Activated naive CD8-positive, alpha-beta T cell treated with anti-CD3 and anti-CD28 coated beads for 36 hours (primary cell): ENCODE results near the gene MACROD1. TPM values are rescaled to one million over a fixed set of nuclear protein-coding genes. Genes with fewer than 3 reads are reported as not detected.

Experiments
- DNase-seq: peaks from one replicate; pipeline ENCODE4 v3.0.0; 2021
- H3K27ac Mint-ChIP-seq: one replicate; pipeline ENCODE4 v1.8.0; 2022; ENCODE audit warnings: mild to moderate bottlenecking, moderate library complexity, mixed read lengths
- H3K27me3 Mint-ChIP-seq: one replicate; pipeline ENCODE4 v1.8.0; 2022; ENCODE audit warnings: mild to moderate bottlenecking, mixed read lengths
- H3K36me3 Mint-ChIP-seq: one replicate; pipeline ENCODE4 v1.8.0; 2021; ENCODE audit warnings: mild to moderate bottlenecking, mixed read lengths
- H3K4me1 Mint-ChIP-seq: one replicate; pipeline ENCODE4 v1.8.0; 2021; ENCODE audit warnings: mixed read lengths
- H3K4me3 Mint-ChIP-seq: one replicate; pipeline ENCODE4 v1.8.0; 2022; ENCODE audit warnings: mild to moderate bottlenecking, moderate library complexity, mixed read lengths
- H3K9me3 Mint-ChIP-seq: one replicate; pipeline ENCODE4 v1.8.0; 2022; ENCODE audit warnings: mixed read lengths
- total RNA-seq, 2 experiments: library from RNA; stranded (reverse); gene quantifications; one replicate each; pipeline ENCODE4 v1.2.3, GENCODE V29; 2021

The MACROD1 gene
- total RNA-seq, 2 experiments from 2014 or later = 27.6 to 29.6 TPM

DNA sequence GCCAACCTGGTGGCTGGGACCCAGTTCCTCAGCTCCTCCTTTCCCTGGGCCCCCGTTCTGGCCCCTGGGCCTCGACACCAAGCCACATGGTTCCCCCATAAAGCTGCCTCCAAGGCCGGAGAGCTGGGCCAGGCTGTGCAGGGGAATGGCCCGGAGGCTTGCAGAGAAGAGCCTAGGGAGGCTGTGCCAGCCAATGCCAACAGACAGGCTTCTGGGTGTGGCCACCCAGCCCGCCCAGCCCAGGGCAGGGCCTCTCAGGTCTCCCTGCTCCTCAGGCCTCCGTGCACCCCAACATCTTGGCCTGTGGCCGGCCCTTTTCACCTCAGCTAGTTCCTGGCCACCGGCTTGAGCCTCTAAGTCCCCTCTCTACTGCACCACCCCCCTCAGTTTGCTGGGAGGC is 147.6 kb downstream of the MACROD1 start:
- Mint-ChIP-seq H3K4me3 (no peak overlapping the region), H3K36me3 (no peaks in the 10 kb centered on the region)

DNA sequence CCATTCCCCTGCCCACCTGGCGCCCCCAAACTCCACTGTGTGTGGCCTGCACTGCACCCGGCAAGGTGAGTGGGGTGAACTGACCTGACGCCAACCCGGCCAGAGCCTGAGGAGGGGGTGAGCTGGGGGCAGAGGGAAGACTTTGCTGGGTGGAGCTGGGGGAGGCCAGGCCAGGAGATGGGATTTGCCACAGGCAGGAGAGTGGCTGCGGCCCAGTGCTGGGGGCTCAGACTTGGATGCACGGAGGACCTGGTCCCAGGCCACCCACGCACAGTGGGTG is 148.0 kb downstream of the MACROD1 start:
- no peak overlapping the region for H3K27ac Mint-ChIP-seq
- H3K36me3 Mint-ChIP-seq = no peaks in the 10 kb centered on the region
- no peaks in the 10 kb centered on the region for H3K9me3 Mint-ChIP-seq
- no peaks in the 10 kb centered on the region for H3K4me1 Mint-ChIP-seq
- DNase-seq = no peak
- H3K4me3 Mint-ChIP-seq = no peak overlapping the region
- no peaks in the 10 kb centered on the region for H3K27me3 Mint-ChIP-seq

More for the DNA sequence above, 147.6 kb downstream of the MACROD1 start:
- Mint-ChIP-seq H3K9me3 (no peaks in the 10 kb centered on the region), H3K27ac (no peak overlapping the region), H3K4me1 (no peaks in the 10 kb centered on the region), H3K27me3 (no peaks in the 10 kb centered on the region)
- no peak for DNase-seq

DNA sequence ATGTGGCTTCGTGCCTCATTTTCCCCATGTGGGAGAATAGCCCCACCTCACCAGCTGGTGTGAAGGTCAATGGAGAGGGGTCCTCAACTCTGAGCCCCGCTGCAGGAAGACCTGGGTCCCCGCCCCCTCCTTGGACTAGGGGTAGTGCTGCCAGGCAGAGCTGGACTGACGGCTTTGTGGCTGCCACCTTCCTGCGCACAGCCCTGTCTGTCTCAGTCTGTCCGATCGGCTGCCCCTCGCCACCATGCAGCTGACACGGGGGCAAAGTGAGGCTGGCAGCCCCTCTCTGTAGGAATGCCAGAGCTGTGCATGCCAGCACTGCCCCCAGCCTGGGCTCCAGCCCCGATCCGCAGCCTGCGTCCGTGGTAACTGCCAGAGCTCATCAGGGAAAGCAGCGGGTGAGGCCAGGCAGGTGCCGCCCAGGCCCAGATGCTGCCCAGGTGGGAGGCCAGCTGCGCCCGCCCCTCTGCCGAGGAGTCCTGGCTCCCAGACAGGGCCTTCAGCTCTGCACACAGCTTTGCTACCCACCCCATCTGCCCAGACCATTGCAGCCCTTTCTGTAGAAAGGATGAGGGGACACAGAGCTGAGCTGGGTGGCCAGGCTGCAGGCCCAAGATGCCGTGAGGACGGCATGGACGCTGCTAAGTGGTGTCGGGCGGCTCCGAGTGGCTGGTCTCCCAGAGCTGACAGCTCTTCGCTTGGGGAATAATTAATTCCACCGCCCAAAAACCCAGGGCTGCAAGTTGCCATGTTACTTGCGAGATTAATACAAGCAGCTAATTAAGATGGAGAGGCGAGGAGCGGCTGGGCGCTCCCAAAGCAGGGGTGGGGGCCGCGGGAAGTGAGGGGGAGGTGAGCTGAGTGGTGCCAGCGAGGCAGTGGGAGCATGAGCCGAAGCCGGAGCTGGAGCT is 149.7 kb downstream of the MACROD1 start:
- Mint-ChIP-seq H3K9me3 (peaks cover 1% of the 10 kb centered on the region), H3K4me3 (no peak overlapping the region), H3K4me1 (no peaks in the 10 kb centered on the region), H3K36me3 (peaks cover 2% of the 10 kb centered on the region), H3K27me3 (peaks cover 2% of the 10 kb centered on the region), H3K27ac (no peak overlapping the region)
- DNase-seq = no peak

DNA sequence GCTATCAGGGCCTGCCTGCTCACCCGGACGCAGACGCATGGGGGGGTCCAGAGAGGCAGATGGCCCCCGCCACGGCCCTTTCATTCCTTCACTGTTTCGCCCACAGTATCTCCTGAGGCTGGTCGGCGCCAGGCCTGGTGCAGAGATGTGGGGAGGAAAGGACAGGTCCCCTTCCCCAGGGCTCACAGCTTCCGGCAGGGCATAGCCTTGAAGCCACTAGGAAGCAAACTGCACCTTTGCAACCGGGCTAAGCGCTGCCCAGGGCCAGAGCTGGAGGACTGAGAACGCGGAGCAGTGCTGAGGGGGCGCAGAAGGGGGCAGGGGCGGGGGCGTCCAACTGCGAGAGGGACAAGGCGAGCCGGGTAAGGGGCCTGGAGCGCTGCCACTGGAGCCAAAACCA is 150.4 kb downstream of the MACROD1 start:
- no peak overlapping the region for H3K4me3 Mint-ChIP-seq
- no peak for DNase-seq

DNA sequence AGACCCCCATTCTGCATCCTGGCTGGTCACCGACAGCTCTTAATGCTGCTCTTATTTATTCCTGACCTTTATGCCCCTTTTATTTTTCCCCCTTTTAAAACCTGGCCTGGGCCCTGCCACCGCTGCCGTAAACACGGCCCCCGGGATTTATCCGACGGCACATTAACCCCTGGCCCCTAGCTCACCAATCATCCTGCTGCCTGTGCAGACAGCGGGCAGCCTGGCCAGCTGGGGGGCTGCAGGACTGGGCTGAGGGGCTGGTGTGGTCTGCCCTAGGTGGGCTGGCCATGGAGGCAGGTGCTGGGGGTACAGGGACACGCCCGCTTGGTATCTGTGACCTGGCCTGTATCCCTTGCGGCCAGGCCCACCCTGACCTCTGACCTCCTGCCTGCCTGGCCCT is 151.6 kb downstream of the MACROD1 start:
- H3K4me3 Mint-ChIP-seq = no peak overlapping the region
- no peak for DNase-seq
- peaks cover 19% of the 10 kb centered on the region for H3K27me3 Mint-ChIP-seq
- H3K4me1 Mint-ChIP-seq = no peaks in the 10 kb centered on the region
- H3K27ac Mint-ChIP-seq = no peak overlapping the region
- peaks cover 13% of the 10 kb centered on the region for H3K9me3 Mint-ChIP-seq
- peaks cover 15% of the 10 kb centered on the region for H3K36me3 Mint-ChIP-seq

More for the DNA sequence above, 150.4 kb downstream of the MACROD1 start:
- Mint-ChIP-seq H3K27me3 (peaks cover 8% of the 10 kb centered on the region), H3K9me3 (peaks cover 8% of the 10 kb centered on the region), H3K36me3 (peaks cover 9% of the 10 kb centered on the region), H3K4me1 (no peaks in the 10 kb centered on the region), H3K27ac (no peak overlapping the region)

DNA sequence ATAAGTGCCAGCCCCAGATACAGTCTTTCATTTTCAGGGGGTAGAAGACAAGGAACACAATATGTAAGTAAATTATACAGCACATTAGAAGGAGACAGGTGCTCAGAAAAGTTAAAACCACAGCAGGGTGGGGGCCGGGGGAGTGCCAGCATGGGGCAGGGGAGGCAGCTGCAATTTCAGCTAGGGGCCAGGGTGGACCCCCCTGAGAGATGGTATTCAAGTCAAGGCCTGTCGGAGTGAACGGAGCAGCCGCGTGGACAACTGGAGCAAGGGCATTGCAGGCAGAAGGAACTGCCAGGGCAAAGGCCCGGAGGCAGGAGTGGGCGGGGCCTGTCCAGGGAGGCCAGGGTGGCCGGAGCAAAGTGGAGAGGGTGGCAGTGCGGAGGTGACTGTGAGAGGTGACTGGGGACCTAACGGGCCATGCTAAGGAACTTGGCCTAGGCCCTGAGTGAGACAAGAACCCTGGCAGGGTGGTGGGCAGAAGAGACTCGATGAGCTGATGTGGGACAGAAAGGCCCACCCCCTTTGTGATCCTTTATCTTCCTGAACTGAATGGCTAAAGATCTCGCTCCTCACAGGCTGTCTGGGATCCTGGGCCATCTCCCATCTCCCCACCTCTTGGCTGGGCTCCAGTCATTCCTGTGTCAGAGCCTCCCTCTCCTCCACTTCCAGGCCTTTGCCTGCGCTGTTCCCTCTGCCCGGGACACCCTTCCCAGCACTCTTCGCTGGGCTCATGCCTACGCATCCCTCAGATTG is 152.6 kb downstream of the MACROD1 start:
- peaks cover 15% of the 10 kb centered on the region for H3K36me3 Mint-ChIP-seq
- H3K9me3 Mint-ChIP-seq = peaks cover 13% of the 10 kb centered on the region
- peaks cover 28% of the 10 kb centered on the region for H3K27me3 Mint-ChIP-seq
- H3K4me3 Mint-ChIP-seq = no peak overlapping the region
- DNase-seq = no peak
- no peaks in the 10 kb centered on the region for H3K4me1 Mint-ChIP-seq
- no peak overlapping the region for H3K27ac Mint-ChIP-seq

DNA sequence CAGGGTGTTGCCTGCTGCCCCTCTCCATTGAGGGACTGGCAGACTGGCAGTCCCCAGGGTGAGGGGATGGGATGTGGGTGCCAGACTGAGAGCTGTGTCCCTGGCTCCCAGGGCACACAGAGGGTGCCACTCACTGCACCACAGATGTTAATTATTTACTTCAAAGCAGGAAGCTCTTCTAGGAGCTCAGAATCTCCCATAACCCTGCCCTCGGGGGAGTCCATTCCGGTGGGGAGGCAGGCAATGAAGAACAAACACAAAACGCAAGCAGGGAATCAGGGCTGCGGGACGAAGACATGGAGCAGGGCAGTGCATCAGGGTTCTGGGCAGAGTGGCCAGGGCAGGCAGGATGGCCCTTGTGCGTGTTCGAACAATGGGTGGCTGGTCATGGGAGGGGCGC is 154.5 kb downstream of the MACROD1 start:
- peaks cover 13% of the 10 kb centered on the region for H3K9me3 Mint-ChIP-seq
- peaks cover 15% of the 10 kb centered on the region for H3K36me3 Mint-ChIP-seq
- peaks cover 12% of the 10 kb centered on the region for H3K4me1 Mint-ChIP-seq
- H3K27me3 Mint-ChIP-seq = peaks cover 48% of the 10 kb centered on the region
- H3K4me3 Mint-ChIP-seq = no peak overlapping the region
- DNase-seq = no peak
- H3K27ac Mint-ChIP-seq = no peak overlapping the region

DNA sequence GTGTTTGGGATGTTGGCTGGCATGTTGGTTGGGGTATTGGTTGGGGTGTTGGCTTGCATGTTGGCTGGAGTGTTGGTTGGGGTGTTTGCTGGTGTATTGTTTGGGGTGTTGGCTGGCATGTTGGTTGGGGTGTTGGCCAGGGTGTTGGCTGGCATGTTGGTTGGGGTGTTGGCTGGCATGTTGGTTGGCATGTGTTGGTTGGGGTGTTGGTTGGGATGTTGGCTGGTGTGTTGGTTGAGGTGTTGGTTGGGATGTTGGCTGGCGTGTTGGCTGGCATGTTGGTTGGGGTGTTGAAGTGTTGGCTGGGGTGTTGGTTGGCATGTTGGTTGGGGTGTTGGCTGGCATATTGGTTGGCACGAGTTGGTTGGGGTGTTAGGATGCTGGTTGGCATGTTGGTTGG is 155.1 kb downstream of the MACROD1 start:
- Mint-ChIP-seq H3K27ac (no peak overlapping the region), H3K27me3 (peaks cover 51% of the 10 kb centered on the region), H3K4me3 (no peak overlapping the region), H3K9me3 (peaks cover 13% of the 10 kb centered on the region), H3K4me1 (peaks cover 12% of the 10 kb centered on the region), H3K36me3 (peaks cover 15% of the 10 kb centered on the region)
- DNase-seq = no peak

DNA sequence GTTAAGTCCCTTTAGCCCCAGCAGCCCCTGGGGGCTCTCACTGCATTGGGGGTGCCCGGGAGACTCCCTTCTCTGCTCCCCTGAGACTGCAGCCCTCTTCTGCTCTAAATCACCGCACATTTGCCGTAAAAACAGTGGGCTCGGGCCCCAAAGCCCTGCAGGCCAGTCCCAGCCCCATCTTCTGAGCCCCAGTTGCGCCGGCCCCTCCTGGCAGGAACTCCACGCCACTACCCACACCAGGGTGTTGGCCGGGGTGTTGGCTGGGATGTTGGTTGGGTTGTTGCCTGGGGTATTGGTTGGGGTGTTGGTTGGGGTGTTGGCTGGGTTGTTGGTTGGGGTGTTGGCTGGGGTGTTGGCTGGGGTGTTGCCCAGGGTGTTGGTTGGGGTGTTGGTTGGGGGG is 156.2 kb downstream of the MACROD1 start:
- peaks cover 52% of the 10 kb centered on the region for H3K27me3 Mint-ChIP-seq
- peaks cover 13% of the 10 kb centered on the region for H3K9me3 Mint-ChIP-seq
- H3K4me3 Mint-ChIP-seq = no peak overlapping the region
- DNase-seq = no peak
- no peak overlapping the region for H3K27ac Mint-ChIP-seq
- peaks cover 12% of the 10 kb centered on the region for H3K4me1 Mint-ChIP-seq
- peaks cover 15% of the 10 kb centered on the region for H3K36me3 Mint-ChIP-seq

DNA sequence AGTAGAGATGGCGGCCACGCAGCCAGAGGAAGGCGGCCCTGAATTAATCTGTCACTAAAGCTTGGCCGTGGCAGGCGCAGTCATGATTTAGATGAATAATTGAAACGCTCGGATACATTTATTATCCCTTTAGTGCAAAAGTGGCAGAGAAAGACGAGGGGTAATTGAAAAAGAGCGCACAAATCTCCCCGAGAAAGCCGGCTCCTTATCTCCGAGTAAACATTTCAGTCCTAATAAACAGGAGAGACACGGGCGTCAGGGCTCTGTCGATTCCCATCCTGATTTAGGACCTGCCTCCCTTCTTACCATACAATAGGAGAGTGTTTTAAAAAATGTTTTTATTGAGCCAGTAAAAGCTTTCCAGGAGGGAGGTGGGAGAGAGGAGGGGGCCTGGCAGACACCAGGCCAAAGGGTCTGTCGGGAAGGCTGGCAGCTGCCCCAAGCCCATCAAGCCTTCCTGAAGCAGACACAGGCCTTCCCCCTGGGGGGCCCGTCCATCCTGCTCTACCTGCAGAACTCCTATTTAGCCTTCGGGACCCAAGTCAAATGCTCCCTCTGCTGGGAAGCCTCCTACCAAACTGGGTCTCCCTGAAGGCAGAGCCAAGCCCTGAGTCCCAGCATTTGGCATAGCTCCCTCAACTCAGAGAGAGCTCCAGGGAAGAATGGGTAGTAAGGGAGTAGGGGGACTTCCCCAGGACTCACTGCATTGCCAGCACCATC is 156.8 kb downstream of the MACROD1 start:
- Mint-ChIP-seq H3K27ac (no peak overlapping the region), H3K4me1 (peaks cover 12% of the 10 kb centered on the region), H3K36me3 (peaks cover 15% of the 10 kb centered on the region), H3K9me3 (peaks cover 13% of the 10 kb centered on the region), H3K27me3 (peaks cover 54% of the 10 kb centered on the region), H3K4me3 (no peak overlapping the region)
- no peak for DNase-seq

DNA sequence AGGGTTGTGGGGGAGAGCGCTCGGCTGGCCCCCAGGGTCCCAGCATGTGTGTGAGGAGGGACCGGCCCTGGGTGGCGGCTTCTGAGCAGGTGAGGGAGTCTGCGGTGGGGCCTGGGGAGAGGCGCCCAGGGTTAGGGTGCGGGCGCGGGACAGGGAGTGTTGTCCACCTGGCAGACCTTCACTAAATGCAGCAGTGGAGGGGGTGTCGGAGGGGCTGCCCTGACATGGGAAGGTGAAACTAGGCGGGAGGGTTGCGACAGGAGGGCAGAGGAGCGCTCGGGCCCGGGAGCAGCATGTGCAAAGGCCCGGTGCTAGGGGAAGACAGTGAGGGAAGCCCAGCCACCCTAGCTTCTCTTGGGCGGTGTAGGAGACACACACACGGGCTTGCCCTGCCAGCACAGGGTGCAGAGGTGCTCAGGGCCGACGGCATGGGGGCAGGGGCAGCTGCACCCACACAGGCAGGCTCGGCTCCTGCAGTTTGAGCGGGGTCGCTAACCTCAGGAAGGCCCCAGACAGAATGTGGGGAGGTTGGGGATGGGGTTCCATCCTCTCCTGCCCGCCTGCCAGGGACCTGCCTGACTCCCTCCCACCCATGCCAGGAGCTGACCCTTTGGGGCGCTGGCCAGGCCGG is 157.5 kb downstream of the MACROD1 start:
- no peak for DNase-seq
- H3K36me3 Mint-ChIP-seq = peaks cover 15% of the 10 kb centered on the region
- H3K27me3 Mint-ChIP-seq = peaks cover 54% of the 10 kb centered on the region
- peaks cover 12% of the 10 kb centered on the region for H3K4me1 Mint-ChIP-seq
- peaks cover 13% of the 10 kb centered on the region for H3K9me3 Mint-ChIP-seq
- H3K4me3 Mint-ChIP-seq = no peak overlapping the region
- H3K27ac Mint-ChIP-seq = no peak overlapping the region

DNA sequence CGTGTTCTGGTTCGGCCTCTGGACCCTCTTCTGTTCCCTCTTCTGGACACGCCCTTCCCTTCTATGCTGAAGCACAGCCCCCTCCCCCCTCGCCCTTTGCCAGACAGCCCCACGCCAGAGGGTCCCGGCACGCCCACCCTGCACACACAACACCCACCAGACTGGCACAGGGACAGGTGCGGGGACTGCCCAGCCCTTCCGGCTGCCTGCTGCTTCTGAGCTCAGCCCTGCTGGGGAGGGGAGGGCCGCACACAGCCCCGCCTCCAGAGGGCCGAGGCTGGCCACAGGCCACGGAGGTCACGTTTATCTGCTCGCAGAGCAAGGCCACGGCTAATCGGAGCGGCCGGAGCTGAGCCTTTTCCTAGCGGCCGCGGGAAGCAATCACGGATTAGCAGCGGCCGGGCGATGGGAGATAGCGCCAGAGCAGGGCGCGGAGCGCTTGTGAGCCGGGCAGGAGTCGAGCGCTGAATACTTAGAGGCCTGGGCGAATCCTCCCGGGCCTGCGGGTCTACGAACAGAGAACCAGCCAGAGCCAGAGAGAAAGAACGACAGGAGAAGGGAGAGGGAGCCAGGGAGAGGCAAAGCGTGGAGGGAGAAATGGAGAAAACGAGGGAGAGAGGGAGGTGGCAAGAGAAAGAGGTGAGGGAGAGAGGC is 158.2 kb downstream of the MACROD1 start:
- peaks cover 12% of the 10 kb centered on the region for H3K4me1 Mint-ChIP-seq
- H3K36me3 Mint-ChIP-seq = peaks cover 15% of the 10 kb centered on the region
- H3K9me3 Mint-ChIP-seq = peaks cover 13% of the 10 kb centered on the region
- H3K4me3 Mint-ChIP-seq = no peak overlapping the region
- no peak overlapping the region for H3K27ac Mint-ChIP-seq
- no peak for DNase-seq
- peaks cover 54% of the 10 kb centered on the region for H3K27me3 Mint-ChIP-seq

DNA sequence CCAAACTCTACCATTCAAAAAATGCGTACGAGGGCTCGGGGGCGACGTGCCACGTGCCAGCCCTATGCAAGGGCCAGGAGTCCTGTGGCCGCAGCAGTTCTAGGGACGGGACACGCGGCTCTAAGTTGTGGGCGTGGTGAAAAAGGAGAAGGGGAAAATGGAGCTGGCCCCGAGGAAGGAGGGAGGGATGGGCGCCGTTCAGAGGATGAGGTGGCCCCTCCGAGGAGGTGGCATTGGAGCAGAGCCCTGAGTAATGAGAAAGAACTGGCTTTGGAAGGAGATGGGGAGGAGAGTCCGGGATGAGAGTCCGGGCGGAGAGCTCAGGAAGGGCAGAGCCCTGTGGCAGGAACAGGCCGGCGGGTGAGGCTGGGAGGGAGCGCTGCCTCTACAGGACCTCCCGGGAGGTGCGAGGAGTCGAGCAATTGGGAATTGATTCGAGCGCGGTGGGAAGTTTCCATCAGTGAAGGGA is 158.7 kb downstream of the MACROD1 start:
- Mint-ChIP-seq H3K4me3 (no peak overlapping the region), H3K27me3 (peaks cover 54% of the 10 kb centered on the region), H3K4me1 (peaks cover 12% of the 10 kb centered on the region), H3K27ac (no peak overlapping the region), H3K9me3 (peaks cover 13% of the 10 kb centered on the region), H3K36me3 (peaks cover 15% of the 10 kb centered on the region)
- no peak for DNase-seq

DNA sequence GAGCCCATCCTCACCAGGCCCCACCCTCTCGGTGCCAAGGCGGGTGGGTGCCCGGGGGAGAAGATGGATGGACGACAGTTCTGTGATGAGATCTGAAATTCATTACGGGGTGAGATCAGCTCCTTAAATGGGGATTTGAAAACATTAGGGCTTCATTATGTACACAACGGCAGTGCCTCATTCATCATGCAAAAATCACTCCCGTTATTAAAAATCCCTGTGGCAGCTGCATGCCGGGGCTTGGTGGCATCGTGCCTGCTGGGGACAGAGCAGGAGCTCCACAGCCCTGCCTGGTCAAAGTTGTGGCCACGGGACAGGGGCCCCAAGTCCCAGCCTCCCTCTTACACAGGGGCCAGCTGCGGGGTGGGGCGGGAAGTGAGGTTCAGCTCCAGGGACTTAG is 159.5 kb downstream of the MACROD1 start:
- Mint-ChIP-seq H3K9me3 (peaks cover 13% of the 10 kb centered on the region), H3K27me3 (peaks cover 54% of the 10 kb centered on the region), H3K4me1 (peaks cover 12% of the 10 kb centered on the region), H3K36me3 (peaks cover 15% of the 10 kb centered on the region), H3K4me3 (no peak overlapping the region), H3K27ac (no peak overlapping the region)
- DNase-seq = no peak
